HG03575 (cell line): Measurements from ENCODE around the gene DNAAF9.

ENCODE experiments used
- ATAC-seq: cut with Tn5 transposase; IDR thresholded peaks from one replicate; pipeline ENCODE4 v1.9.1; 2021; ENCODE audit not compliant: unreplicated experiment, insufficient number of reproducible peaks, low FRiP score; ENCODE audit errors: extremely low read depth

The DNAAF9 gene

GRCh38 chr20:3382836-3383235 lies 24.6 kb downstream of the DNAAF9 start:
- no peak for ATAC-seq

GRCh38 chr20:3380228-3381070 lies 27.0 kb downstream of the DNAAF9 start:
- no peak for ATAC-seq

GRCh38 chr20:3378138-3378537 lies 29.3 kb downstream of the DNAAF9 start:
- ATAC-seq, result no peak

- no peak for ATAC-seq
These were observed 29.8 kb downstream of the DNAAF9 start for GRCh38 chr20:3377644-3378043.

GRCh38 chr20:3374296-3374695 lies 33.2 kb downstream of the DNAAF9 start:
- ATAC-seq, result no peak

- no peak for ATAC-seq
These were observed 35.7 kb downstream of the DNAAF9 start for GRCh38 chr20:3371754-3372153.

- no peak for ATAC-seq
These were observed 40.4 kb downstream of the DNAAF9 start for GRCh38 chr20:3367089-3367488.

- no peak for ATAC-seq
These were observed 43.0 kb downstream of the DNAAF9 start for GRCh38 chr20:3364323-3365013.

GRCh38 chr20:3360752-3361151 lies 46.7 kb downstream of the DNAAF9 start:
- no peak for ATAC-seq

- ATAC-seq, result no peak
These were observed 48.7 kb downstream of the DNAAF9 start for GRCh38 chr20:3358676-3359340.
